Activated CD8-positive, alpha-beta memory T cell treated with anti-CD3 and anti-CD28 coated beads, Interleukin-2, amount 50 U/mL, for 24 hours (primary cell): ENCODE measurements around the gene BET1L.
"Not testable (repeated sequence)": the region's sequence is repeated elsewhere in the genome, so short reads cannot be mapped to it uniquely, and the experiment has no call there.

Source experiments
- DNase-seq: peaks from one replicate; pipeline ENCODE4 v3.0.0-alpha.2; 2020; ENCODE audit errors: extremely low read depth

Gene BET1L

DNA sequence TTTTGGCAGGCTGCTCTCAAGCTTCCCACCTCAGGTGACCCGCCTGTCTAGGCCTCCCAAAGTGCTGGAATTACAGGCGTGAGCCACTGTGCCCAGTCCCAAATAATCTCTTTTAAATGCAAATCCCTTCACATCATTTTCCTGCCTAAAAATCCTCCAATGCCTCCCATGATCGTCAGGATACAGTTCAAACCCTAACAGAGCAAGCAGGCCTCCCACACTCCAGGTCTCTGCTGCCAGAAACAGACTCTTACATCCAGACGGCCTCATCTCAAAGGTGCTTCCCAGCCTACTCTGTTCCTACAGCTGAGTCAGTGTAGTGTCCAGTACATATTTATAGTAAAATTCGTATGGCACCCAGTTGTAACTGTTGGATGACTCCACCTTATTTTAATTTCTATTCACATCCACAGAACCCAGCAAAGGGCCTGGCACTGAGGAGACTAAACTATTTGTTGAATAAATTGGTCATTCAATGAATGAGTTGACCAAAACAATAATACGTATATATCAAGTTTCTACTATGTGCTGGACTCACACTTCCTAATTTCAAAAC is 20.7 kb upstream of the BET1L start:
- DNase-seq, result no peak

DNA sequence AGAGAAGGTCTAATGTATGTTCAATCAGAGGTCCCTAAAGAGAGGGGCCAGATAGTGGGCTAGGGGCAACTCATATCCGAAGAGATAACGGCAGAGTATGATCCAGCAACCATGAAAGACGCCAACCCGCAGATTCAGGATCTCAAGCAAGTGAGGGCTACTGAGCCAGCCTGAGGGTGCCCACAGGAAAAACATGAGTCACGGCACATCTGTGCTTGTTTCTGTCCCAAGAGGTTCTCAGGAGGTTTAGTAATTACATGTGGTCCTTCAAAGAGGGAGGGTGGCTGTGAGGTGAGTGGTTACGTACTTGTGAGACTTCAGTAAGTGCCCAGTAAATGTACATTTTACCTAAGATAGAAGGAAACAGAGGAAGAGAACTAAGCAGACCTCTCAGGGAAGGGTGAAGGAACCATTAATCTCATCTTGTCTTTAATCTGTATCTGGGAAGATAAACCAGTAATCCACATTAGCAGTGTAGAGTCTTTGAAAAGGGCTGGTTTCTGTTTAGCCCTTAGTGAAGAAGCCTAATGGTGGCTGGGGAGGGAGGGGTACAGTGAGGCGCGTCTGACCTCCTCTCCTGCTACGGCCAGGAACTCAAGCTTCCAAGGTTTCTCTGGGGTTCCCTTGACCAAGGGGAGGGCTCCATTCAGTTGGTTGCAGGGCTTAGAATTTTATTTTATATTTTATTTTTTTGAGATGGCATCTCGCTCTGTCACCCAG is 18.7 kb upstream of the BET1L start:
- DNase-seq, result no peak

DNA sequence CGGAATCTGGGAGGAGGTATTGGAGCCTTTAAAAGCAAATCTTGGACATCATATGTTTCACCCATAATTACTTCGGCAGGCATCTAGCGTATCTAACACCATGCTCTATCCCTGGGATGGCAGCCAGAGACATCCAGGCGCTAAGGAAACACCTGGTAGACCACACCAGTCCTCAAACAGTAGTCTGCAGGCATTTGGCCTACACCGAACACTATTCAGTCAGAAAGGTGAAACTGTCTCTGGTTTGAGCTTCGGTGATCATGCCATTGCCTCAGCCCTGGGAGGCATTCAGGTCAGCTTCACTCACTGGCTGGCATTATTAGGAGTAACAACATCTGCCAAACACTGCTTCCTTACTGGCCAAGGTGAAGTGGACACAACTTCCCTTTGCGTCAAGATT is 17.2 kb upstream of the BET1L start:
- no peak for DNase-seq

GRCh38 chr11:223884-224283 is 16.7 kb upstream of the BET1L start:
- DNase-seq, result no peak

- no peak for DNase-seq
Observed at GRCh38 chr11:223026-223789, 16.0 kb upstream of the BET1L start.

DNA sequence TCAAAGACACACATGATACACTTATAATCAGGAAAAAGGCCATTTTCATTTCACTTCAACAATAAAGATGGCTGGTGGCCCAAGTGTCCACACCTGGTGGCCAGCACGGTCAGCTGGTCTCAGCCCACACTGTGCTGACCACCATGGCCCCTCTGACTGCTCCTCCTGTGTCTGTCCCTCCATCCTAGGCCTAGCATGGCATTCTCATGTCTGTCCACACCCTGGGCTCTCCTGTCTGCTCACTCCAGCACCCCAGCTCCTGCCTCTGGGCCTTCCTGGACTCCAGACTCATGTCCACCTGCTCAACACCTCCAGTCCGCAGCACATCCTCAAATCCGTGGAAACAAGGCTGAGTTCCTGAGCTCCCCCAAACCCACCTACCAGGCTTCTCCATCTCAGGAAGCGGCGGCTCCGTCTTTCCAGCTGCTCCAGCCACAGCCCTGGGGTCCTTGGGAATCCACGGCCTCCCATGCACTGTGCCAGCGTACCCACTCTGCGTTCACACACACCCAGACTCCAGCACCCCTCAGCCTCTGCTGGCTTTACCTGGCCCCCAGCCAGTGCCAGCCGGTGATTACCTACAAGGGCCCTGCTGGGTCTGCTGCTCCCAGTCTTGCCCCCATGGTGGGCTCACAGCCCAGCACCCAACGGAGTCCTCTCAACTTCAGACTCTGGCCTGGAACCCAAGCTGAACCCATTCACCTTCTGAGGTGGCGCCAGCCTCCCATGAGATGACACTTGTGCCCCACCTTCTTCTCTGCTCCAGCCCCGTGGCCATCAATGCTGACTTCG is 15.0 kb upstream of the BET1L start:
- no peak for DNase-seq

- DNase-seq, result no peak
Observed at GRCh38 chr11:221539-221938, 14.3 kb upstream of the BET1L start.

DNA sequence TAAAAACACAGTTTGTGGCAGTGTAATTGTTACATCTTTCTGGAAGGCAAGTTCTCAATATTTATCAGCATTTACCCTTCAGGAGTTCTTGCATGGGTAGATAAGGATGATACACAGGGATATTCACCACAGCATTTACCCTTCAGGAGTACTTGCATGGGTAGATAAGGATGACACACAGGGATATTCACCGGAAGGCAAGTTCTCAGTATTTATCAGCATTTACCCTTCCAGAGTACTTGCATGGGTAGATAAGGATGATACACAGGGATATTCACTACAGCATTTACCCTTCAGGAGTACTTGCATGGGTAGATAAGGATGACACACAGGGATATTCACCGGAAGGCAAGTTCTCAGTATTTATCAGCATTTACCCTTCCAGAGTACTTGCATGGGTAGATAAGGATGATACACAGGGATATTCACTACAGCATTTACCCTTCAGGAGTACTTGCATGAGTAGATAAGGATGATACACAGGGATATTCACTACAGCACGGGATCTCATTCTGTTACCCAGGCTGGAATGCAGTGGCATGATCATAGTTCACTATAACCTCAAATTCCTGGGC is 13.5 kb upstream of the BET1L start:
- not testable (repeated sequence) for DNase-seq

GRCh38 chr11:218815-219593 is 11.8 kb upstream of the BET1L start:
- DNase-seq, result no peak

DNA sequence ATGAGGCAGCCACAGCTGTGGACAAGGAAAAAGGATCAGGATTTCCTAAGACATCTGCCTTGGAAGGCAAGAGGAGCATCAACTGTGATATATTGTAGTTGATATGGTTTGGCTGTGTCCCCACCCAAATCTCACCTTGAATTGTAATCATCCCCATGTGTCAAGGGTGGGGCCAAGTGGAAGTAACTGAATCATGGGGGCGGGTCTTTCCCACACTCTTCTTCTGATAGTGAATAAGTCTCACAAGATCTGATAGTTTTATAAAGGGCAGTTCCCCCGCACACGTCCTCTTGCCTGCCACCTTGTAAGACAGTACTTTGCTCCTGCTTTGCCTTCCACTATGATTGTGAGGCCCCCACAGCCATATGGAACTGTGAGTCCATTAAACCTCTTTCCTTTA is 10.5 kb upstream of the BET1L start:
- no peak for DNase-seq

DNA sequence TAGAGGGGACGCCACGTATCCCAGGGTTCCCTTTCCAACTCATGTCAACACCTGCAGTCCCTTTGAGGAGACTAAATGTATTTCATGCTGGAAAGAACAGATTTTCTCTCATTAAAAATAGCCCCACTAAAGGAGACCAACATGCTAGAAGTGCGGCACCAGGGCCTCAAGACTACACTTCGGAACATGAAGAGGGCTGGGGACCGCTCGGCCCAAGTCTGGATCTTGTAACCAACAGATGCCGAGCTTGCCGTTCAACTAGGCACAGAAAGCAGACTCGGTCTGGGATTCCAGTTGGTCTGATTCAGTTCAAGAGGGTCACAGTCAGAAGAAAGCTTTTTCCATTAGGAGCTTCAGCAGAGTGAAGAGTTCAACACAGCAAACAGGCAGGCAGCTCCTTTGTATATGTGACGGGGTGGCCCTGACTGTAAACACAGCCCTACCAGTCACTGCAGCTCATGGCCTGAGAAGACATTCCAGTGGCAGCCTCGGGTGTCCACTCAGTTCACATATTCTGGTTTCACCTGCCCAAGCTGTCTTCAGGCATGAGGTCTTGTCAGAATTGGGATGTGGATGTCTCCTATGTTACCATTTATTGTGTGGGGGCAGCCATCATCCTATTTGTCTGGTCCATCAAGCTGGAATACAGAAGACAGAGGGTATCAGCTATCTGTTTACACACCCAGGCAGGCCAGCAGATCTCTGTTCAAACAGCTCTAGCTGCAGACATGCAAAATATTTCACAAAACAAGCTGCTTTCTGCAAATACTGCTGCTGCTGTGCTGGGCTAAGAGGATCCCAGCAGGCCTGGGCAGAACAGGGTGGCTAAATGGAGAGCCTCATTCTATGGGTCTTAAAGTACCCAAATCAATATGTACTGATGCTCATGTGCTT is 9.1 kb upstream of the BET1L start:
- DNase-seq, result no peak

DNA sequence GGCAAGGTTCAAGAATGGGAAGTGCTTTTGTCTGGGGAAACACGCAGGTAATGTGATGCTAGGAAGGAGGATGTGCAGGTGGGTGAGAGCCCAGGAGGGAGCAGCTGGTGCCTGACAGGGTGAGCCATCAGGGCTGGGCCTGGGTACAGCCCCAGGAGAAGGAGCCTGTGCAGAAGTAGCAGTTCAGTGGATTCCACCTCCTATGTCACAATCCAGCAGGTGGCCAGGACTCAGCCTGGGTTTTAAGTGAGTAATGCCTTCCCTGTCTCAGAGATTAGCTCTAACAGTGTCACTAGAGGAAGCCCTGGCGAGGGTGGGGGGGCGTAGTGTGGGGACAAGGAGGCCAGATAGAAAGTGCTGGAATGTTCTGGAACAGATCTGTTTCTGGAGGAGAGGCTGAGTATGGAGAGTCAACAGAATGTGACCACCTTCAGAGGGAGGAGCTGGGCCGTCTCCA is 8.4 kb upstream of the BET1L start:
- no peak for DNase-seq

- no peak for DNase-seq
Observed at GRCh38 chr11:214083-214482, 6.9 kb upstream of the BET1L start.

- no peak for DNase-seq
Observed at GRCh38 chr11:213111-213510, 5.9 kb upstream of the BET1L start.

DNA sequence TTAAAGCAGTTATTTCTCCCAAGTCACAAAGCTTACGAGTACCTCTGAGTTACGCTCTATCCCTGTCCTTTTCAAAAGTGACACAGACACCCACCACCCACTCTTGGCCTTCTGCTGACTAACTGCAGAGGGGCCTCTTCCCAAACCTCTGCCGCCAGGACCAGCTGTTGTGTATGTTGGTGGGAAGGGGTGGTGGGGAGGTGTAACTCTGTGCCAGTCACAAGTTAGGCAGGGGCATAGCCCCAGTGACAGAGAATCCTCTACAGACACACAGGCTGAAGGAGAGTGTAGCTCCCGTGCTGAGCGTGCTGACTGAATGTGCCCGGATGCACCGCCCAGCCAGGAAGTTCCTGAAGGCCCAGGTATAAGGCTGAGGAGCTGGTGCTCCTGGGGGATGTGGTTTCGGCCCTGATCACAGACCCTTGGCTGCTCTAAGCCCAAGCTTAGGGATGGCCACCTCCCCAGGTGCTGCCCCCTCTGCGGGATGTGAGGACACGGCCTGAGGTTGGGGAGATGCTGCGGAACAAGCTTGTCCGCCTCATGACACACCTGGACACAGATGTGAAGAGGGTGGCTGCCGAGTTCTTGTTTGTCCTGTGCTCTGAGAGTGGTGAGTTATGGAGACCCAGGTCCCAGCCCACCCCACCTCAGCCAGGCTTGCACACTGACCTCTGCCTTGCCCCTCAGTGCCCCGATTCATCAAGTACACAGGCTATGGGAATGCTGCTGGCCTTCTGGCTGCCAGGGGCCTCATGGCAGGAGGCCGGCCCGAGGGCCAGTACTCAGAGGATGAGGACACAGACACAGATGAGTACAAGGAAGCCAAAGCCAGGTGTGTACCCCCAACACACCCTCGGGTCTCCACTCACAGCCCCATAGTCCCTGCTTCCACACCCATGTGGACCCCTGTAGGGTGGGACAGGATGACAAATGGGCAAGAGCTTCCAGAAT is 5.2 kb upstream of the BET1L start:
- DNase-seq, result no peak

DNA sequence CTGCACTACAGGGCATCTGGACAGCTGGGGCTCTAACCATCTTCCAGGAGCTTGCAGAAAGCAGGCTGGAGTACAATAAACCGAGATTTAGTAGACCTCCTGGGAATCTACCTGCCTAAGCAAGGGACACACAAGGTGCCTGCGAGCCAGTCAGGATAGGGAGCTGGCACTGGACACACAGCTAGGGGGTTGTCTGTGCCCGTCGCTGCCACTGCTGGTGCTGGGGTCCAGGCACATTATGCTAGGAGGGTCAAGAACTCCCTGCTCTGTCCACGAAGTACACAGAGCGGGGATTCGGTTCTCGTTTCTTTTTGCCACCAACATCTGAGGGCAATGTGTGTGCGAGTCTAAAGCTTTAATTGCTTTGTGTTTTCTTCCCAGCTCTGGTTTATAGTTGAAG is 4.5 kb upstream of the BET1L start:
- no peak for DNase-seq

- DNase-seq, result no peak
Observed at GRCh38 chr11:211295-211694, 4.1 kb upstream of the BET1L start.

GRCh38 chr11:210803-211180 is 3.6 kb upstream of the BET1L start:
- DNase-seq, result no peak
